ENCODE data around the gene ADRA1B.

Gene ADRA1B

DNA sequence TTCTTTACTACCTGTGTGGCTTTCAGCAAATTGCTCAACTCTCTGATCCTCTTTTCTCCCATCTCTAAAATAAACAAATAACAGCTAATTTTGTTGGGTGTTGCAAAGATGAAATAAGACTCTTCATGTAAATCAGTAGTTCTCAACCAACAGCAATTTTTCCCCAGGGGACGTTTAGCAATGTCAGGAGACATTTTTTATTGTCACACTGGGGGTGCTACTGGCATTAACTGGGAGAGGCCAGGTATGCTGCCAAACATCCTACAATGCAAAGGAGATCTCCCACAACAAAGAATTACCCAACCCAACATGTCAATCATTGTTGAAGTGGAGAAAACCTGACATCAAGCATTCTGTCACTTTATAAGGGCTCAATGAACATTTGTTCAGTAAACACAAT is 19.7 kb downstream of the ADRA1B start:
- Mint-ChIP-seq H3K9me3 (no peaks in the 10 kb centered on the region), H3K4me1 (peaks cover 8% of the 10 kb centered on the region), H3K27ac (no peak overlapping the region), H3K4me3 (no peak overlapping the region), H3K27me3 (peaks cover 55% of the 10 kb centered on the region)
- ATAC-seq (no peak), DNase-seq (no peak)

DNA sequence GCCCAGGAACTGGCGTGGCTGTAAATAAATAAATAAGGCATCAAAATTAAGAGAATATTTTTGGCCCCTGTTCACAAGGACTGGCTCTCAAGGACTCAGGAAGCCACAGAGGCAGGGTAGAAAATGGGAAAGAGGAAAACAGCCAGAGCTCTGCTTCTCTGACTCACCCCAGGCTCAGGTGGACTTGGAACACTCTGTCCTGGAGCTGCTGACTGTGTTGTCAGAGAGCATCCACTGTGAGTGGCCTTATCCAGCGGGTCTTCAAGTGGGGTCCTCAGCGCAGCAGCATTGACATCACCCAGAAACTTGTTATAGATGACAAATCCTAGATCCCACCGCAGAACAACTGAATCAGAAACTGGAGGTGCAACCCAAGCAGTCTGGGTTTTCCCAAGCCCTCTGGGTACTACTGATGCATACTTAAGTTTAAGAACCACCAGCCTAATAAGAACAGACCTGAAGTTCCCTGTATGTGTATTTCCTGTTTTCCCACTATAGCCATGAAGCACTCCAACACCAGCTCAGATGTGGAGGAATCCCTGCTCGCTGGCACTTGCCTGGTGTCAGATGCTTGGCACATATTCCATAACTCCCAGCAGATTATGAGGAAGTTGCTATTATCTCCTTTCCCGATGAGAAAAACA is 20.5 kb downstream of the ADRA1B start:
- Mint-ChIP-seq H3K4me3 (no peak overlapping the region), H3K27me3 (peaks cover 60% of the 10 kb centered on the region), H3K27ac (no peak overlapping the region), H3K9me3 (no peaks in the 10 kb centered on the region), H3K4me1 (peaks cover 8% of the 10 kb centered on the region)
- DNase-seq (no peak), ATAC-seq (no peak)

- no peak overlapping the region for H3K4me3 Mint-ChIP-seq
These were observed 21.3 kb downstream of the ADRA1B start for GRCh38 chr5:159937580-159937979.

GRCh38 chr5:159943326-159943725 is 27.0 kb downstream of the ADRA1B start:
- Mint-ChIP-seq H3K27me3 (peaks cover 47% of the 10 kb centered on the region), H3K4me3 (no peak overlapping the region), H3K27ac (no peak overlapping the region), H3K4me1 (peaks cover 6% of the 10 kb centered on the region), H3K9me3 (no peaks in the 10 kb centered on the region)
- ATAC-seq: no peak
- DNase-seq: no peak

More at GRCh38 chr5:159937580-159937979, 21.3 kb downstream of the ADRA1B start:
- peaks cover 8% of the 10 kb centered on the region for H3K4me1 Mint-ChIP-seq
- DNase-seq (no peak), ATAC-seq (no peak)
- H3K9me3 Mint-ChIP-seq: no peaks in the 10 kb centered on the region
- no peak overlapping the region for H3K27ac Mint-ChIP-seq
- peaks cover 55% of the 10 kb centered on the region for H3K27me3 Mint-ChIP-seq

- ATAC-seq (no peak), DNase-seq (no peak)
- H3K27ac Mint-ChIP-seq: no peak overlapping the region
- peaks cover 47% of the 10 kb centered on the region for H3K27me3 Mint-ChIP-seq
- H3K4me3 Mint-ChIP-seq: no peak overlapping the region
- H3K4me1 Mint-ChIP-seq: peaks cover 6% of the 10 kb centered on the region
- no peaks in the 10 kb centered on the region for H3K9me3 Mint-ChIP-seq
These were observed 27.8 kb downstream of the ADRA1B start for GRCh38 chr5:159944056-159944600.

GRCh38 chr5:159945359-159945758 is 29.1 kb downstream of the ADRA1B start:
- no peak for ATAC-seq
- peaks cover 6% of the 10 kb centered on the region for H3K4me1 Mint-ChIP-seq
- peaks cover 50% of the 10 kb centered on the region for H3K27me3 Mint-ChIP-seq
- no peaks in the 10 kb centered on the region for H3K9me3 Mint-ChIP-seq
- DNase-seq: no peak
- H3K27ac Mint-ChIP-seq: no peak overlapping the region
- no peak overlapping the region for H3K4me3 Mint-ChIP-seq

- Mint-ChIP-seq H3K9me3 (no peaks in the 10 kb centered on the region), H3K27ac (no peak overlapping the region), H3K27me3 (peaks cover 39% of the 10 kb centered on the region), H3K4me3 (no peak overlapping the region), H3K4me1 (peaks cover 6% of the 10 kb centered on the region)
- ATAC-seq (no peak), DNase-seq (no peak)
These were observed 31.6 kb downstream of the ADRA1B start for GRCh38 chr5:159947708-159948358.

- H3K4me3 Mint-ChIP-seq: no peak overlapping the region
- DNase-seq (no peak), ATAC-seq (no peak)
- H3K4me1 Mint-ChIP-seq: no peaks in the 10 kb centered on the region
- no peak overlapping the region for H3K27ac Mint-ChIP-seq
- peaks cover 26% of the 10 kb centered on the region for H3K27me3 Mint-ChIP-seq
- H3K9me3 Mint-ChIP-seq: no peaks in the 10 kb centered on the region
These were observed 35.1 kb downstream of the ADRA1B start for GRCh38 chr5:159951387-159951786.

GRCh38 chr5:159951834-159952233 is 35.6 kb downstream of the ADRA1B start:
- Mint-ChIP-seq H3K27me3 (peaks cover 26% of the 10 kb centered on the region), H3K4me3 (no peak overlapping the region), H3K4me1 (no peaks in the 10 kb centered on the region), H3K9me3 (no peaks in the 10 kb centered on the region), H3K27ac (no peak overlapping the region)
- no peak for DNase-seq
- ATAC-seq: no peak

- ATAC-seq (no peak), DNase-seq (no peak)
- no peaks in the 10 kb centered on the region for H3K9me3 Mint-ChIP-seq
- no peak overlapping the region for H3K27ac Mint-ChIP-seq
- H3K4me3 Mint-ChIP-seq: no peak overlapping the region
- peaks cover 16% of the 10 kb centered on the region for H3K27me3 Mint-ChIP-seq
- no peaks in the 10 kb centered on the region for H3K4me1 Mint-ChIP-seq
These were observed 37.3 kb downstream of the ADRA1B start for GRCh38 chr5:159953609-159954008.

- Mint-ChIP-seq H3K4me1 (no peaks in the 10 kb centered on the region), H3K9me3 (no peaks in the 10 kb centered on the region), H3K27me3 (peaks cover 4% of the 10 kb centered on the region), H3K4me3 (no peak overlapping the region), H3K27ac (peak overlapping the region in 1 of 2 donors; percentile 64)
- no peak for ATAC-seq
- DNase-seq: no peak
These were observed 38.9 kb downstream of the ADRA1B start for GRCh38 chr5:159955056-159955624.

GRCh38 chr5:159956074-159956473 is 39.8 kb downstream of the ADRA1B start:
- DNase-seq: no peak
- no peaks in the 10 kb centered on the region for H3K9me3 Mint-ChIP-seq

GRCh38 chr5:159961176-159962160 is 45.2 kb downstream of the ADRA1B start:
- Mint-ChIP-seq H3K4me3 (no peak overlapping the region), H3K27me3 (peaks cover 20% of the 10 kb centered on the region), H3K4me1 (no peaks in the 10 kb centered on the region), H3K9me3 (no peaks in the 10 kb centered on the region), H3K27ac (no peak overlapping the region)
- no peak for ATAC-seq
- no peak for DNase-seq

More at GRCh38 chr5:159956074-159956473, 39.8 kb downstream of the ADRA1B start:
- Mint-ChIP-seq H3K27me3 (no peaks in the 10 kb centered on the region), H3K4me1 (no peaks in the 10 kb centered on the region), H3K4me3 (no peak overlapping the region), H3K27ac (no peak overlapping the region)
- no peak for ATAC-seq

DNA sequence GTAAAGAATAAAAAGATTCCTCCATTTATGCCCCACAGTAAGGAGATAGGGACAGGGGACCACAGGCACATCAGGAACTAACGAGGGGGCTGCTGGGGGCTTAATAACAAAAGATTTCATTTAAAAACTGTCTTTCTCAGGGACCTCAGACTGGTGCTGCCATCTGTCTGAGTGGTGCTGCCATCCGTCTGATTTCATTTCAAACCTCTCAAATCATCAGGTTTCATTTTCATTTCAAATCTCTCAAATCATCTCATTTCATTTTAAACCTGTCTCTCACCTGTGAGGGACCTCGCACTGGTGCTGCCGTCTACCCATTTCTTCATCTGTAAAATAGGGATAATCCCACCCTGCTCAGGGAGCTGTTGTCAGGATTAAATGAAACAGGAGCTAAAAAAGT is 45.9 kb downstream of the ADRA1B start:
- DNase-seq (no peak), ATAC-seq (no peak)
- Mint-ChIP-seq H3K27me3 (peaks cover 26% of the 10 kb centered on the region), H3K9me3 (no peaks in the 10 kb centered on the region), H3K4me1 (no peaks in the 10 kb centered on the region), H3K4me3 (no peak overlapping the region), H3K27ac (no peak overlapping the region)

DNA sequence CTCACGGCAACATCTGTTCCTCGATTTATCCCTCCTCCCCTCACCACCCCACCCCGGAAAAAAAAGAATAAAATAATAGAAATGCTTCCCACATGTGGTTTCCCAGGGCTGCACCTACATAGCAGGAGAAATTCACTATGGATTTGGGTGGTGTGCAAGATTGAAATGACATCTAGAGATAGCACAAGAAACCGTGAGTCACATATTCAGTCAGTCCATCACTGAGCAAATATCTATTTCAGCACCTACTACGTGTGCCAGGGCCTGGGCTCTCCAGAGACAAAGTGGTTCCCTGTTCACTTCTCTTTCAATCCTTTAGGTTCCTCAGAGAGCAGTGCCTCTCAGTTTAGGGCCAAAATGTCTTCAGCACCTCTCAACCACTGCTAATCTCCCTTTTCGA is 47.7 kb downstream of the ADRA1B start:
- no peak for ATAC-seq
- Mint-ChIP-seq H3K27me3 (peaks cover 35% of the 10 kb centered on the region), H3K4me3 (no peak overlapping the region), H3K9me3 (no peaks in the 10 kb centered on the region), H3K27ac (no peak overlapping the region), H3K4me1 (no peaks in the 10 kb centered on the region)
- DNase-seq: no peak

Measured in stimulated activated naive CD8-positive, alpha-beta T cell treated with anti-CD3 and anti-CD28 coated beads, Interleukin-15, amount 100 ng/mL, for 72 hours (primary cell).